Karpas-422 (cell line): ENCODE results near the gene SEMA7A. TPM values are rescaled to one million over a fixed set of nuclear protein-coding genes. Genes with fewer than 3 reads are reported as not detected.

Experiments
- DNase-seq: peaks from one replicate; pipeline ENCODE4 v3.0.0-alpha.2; 2015
- H2AFZ ChIP-seq: fragments of 200-600 bp; sonication (generic); 2 replicates; pipeline ENCODE4 v1.6.1; 2014; ENCODE audit warnings: antibody characterized with exemption, low read length, mixed read lengths
- H3K27ac ChIP-seq: fragments of 200-600 bp; sonication (generic); 2 replicates; pipeline ENCODE4 v1.5.1; 2014; ENCODE audit warnings: mild to moderate bottlenecking, low read length, moderate library complexity
- H3K27me3 ChIP-seq: fragments of 200-600 bp; sonication (generic); 2 replicates; pipeline ENCODE4 v1.6.1; 2014; ENCODE audit warnings: low read length, mixed read lengths
- H3K36me3 ChIP-seq: fragments of 200-600 bp; sonication (generic); 2 replicates; pipeline ENCODE4 v1.6.1; 2014; ENCODE audit warnings: low read length, mixed read lengths; ENCODE audit not compliant: insufficient read depth
- H3K4me1 ChIP-seq: fragments of 200-600 bp; sonication (generic); 2 replicates; pipeline ENCODE4 v1.6.1; 2014; ENCODE audit warnings: mild to moderate bottlenecking, low read length, mixed read lengths
- H3K4me2 ChIP-seq: fragments of 200-600 bp; sonication (generic); 2 replicates; pipeline ENCODE4 v1.6.1; 2014; ENCODE audit warnings: low read length, low read depth, mild to moderate bottlenecking; ENCODE audit not compliant: poor library complexity, severe bottlenecking
- H3K4me3 ChIP-seq: fragments of 200-600 bp; sonication (generic); 2 replicates; pipeline ENCODE4 v1.5.1; 2014; ENCODE audit warnings: mild to moderate bottlenecking, antibody characterized with exemption, low read length, mixed read lengths
- H3K79me2 ChIP-seq: fragments of 200-600 bp; sonication (generic); 2 replicates; pipeline ENCODE4 v1.6.1; 2014; ENCODE audit warnings: mild to moderate bottlenecking, low read length, mixed read lengths
- H3K9ac ChIP-seq: fragments of 200-600 bp; sonication (generic); 2 replicates; pipeline ENCODE4 v1.6.0; 2014; ENCODE audit warnings: low read length
- H3K9me2 ChIP-seq: fragments of 200-600 bp; sonication (generic), shearing (Covaris generic); replicated peaks from 2 replicates; pipeline ENCODE4 v1.6.0; 2014; ENCODE audit warnings: mild to moderate bottlenecking, low read length, moderate library complexity; ENCODE audit not compliant: insufficient read depth
- H3K9me3 ChIP-seq: fragments of 300-700, 200-600 bp; sonication (generic); 2 replicates; pipeline ENCODE4 v1.6.1; 2014; ENCODE audit warnings: low read length, mixed read lengths
- H4K20me1 ChIP-seq: fragments of 200-600 bp; sonication (generic); 2 replicates; pipeline ENCODE4 v1.6.1; 2014; ENCODE audit warnings: mild to moderate bottlenecking, antibody characterized with exemption, low read length, low read depth; ENCODE audit not compliant: insufficient read depth
- total RNA-seq: library from RNA; depleted of rRNA; stranded (reverse); fragments of >200 nt; shearing (Covaris generic); gene quantifications from 2 replicates; pipeline ENCODE4 v1.2.3, GENCODE V29; 2014; ENCODE audit warnings: low replicate concordance

SEMA7A gene
- total RNA-seq, 1 experiment from 2014 or later = 41.6 TPM

- H3K27me3 ChIP-seq = no peaks in the 10 kb centered on the region
- no peaks in the 10 kb centered on the region for H3K9me3 ChIP-seq
- no peak overlapping the region for H3K27ac ChIP-seq
- no peak for DNase-seq
- no peaks in the 10 kb centered on the region for H3K36me3 ChIP-seq
- H3K4me3 ChIP-seq = no peak overlapping the region
- H3K4me1 ChIP-seq = peaks cover 26% of the 10 kb centered on the region
- H2AFZ ChIP-seq = no peak overlapping the region
- no peak overlapping the region for H3K4me2 ChIP-seq
- no peaks in the 10 kb centered on the region for H4K20me1 ChIP-seq
- no peak overlapping the region for H3K9ac ChIP-seq
- H3K9me2 ChIP-seq = no peaks in the 10 kb centered on the region
- H3K79me2 ChIP-seq = no peaks in the 10 kb centered on the region
Measured at GRCh38 chr15:74377831-74378766, 55.7 kb downstream of the SEMA7A start.

DNA sequence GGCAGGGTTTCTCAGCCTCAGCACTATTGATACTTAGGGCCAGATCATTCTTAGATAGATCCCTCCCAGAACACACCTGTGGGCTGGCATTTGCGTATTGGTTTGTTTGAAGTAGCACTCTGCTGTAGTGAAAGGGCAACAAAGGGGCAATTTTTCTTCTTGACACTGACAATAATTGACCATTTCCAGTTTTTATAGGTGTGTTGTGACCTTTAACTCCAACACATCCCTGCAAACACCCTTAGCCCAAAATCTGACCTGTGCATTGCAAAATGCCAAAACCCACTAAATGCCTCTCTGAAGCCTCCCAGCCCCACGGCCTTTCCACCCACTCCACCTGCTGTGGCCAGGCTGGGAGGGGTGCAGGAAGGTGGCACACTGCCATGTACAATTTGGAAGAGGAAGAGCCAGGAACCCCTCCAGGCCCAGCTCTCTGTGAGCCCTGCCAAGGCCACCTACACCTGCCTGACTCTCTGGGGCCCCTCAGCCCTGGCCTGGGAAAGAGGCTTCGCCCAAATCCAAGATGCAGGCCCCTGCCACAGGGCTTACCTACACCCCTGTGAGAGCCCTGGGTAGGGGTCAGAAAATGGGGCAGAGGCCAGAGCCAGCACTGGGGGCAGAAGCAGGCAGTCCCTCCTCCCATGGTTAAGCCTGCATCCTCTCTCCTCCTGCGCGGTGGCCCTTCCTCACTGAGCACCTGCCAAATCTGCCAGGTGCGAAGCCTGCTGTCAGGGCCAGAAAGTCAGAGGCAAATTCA lies 56.8 kb downstream of the SEMA7A start:
- Histone ChIP-seq H3K79me2 (no peaks in the 10 kb centered on the region), H3K27ac (no peak overlapping the region), H3K4me2 (no peak overlapping the region), H3K4me3 (no peak overlapping the region), H3K27me3 (no peaks in the 10 kb centered on the region), H3K9me2 (no peaks in the 10 kb centered on the region), H4K20me1 (no peaks in the 10 kb centered on the region), H3K9ac (no peak overlapping the region), H3K9me3 (no peaks in the 10 kb centered on the region), H3K36me3 (no peaks in the 10 kb centered on the region), H2AFZ (no peak overlapping the region), H3K4me1 (peaks cover 20% of the 10 kb centered on the region)
- no peak for DNase-seq

DNA sequence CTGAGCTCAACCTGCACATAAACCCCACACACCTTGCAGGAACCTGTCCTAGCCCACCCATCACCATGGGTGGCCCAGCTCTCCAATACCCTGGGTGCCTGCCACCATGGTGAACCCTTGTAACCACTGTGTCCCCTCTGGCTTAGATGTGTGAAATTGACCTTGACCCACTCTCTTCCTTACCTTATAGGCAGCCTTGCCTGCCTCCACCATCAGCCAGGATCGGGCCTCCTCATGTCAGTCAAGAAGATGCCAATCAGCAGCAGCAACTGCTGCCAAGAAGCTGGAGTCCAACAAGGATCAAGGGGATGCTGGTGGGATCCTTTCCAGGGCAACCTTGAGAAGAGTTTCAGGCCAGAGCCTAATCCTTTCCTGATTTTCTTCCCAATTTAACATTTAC lies 57.5 kb downstream of the SEMA7A start:
- Histone ChIP-seq H3K36me3 (no peaks in the 10 kb centered on the region), H3K4me3 (no peak overlapping the region), H3K9me2 (no peaks in the 10 kb centered on the region), H3K4me2 (no peak overlapping the region), H2AFZ (no peak overlapping the region), H3K9ac (no peak overlapping the region), H3K27me3 (no peaks in the 10 kb centered on the region), H3K9me3 (no peaks in the 10 kb centered on the region), H3K79me2 (no peaks in the 10 kb centered on the region), H3K27ac (no peak overlapping the region), H3K4me1 (peaks cover 20% of the 10 kb centered on the region), H4K20me1 (no peaks in the 10 kb centered on the region)
- DNase-seq = no peak

- Histone ChIP-seq H3K4me3 (peak overlapping the region; percentile 79; the same call in 1 of the 2 replicates), H4K20me1 (no peaks in the 10 kb centered on the region)
- DNase-seq = peak; percentile 97
Measured at GRCh38 chr15:74375303-74375693, 58.5 kb downstream of the SEMA7A start.

GRCh38 chr15:74374648-74375302 lies 59.0 kb downstream of the SEMA7A start:
- Histone ChIP-seq H3K9me3 (no peaks in the 10 kb centered on the region), H3K27ac (no peak overlapping the region), H3K27me3 (no peaks in the 10 kb centered on the region), H3K9me2 (no peaks in the 10 kb centered on the region), H3K4me2 (peak overlapping the region; percentile 98), H3K36me3 (no peaks in the 10 kb centered on the region), H4K20me1 (no peaks in the 10 kb centered on the region), H3K4me3 (peak overlapping the region; percentile 79), H2AFZ (0 out of 2 replicates have a peak overlapping the region, but pooled peaks have one; percentile 85), H3K4me1 (peaks cover 20% of the 10 kb centered on the region), H3K79me2 (no peaks in the 10 kb centered on the region), H3K9ac (peak overlapping the region; percentile 35)
- no peak for DNase-seq

More at GRCh38 chr15:74375303-74375693, 58.5 kb downstream of the SEMA7A start:
- Histone ChIP-seq H3K79me2 (no peaks in the 10 kb centered on the region), H3K4me1 (peaks cover 20% of the 10 kb centered on the region), H3K4me2 (peak overlapping the region; percentile 98), H3K9me3 (no peaks in the 10 kb centered on the region), H3K36me3 (no peaks in the 10 kb centered on the region), H3K9me2 (no peaks in the 10 kb centered on the region), H3K27ac (no peak overlapping the region), H2AFZ (no peak overlapping the region), H3K27me3 (no peaks in the 10 kb centered on the region), H3K9ac (peak overlapping the region; percentile 35)

DNA sequence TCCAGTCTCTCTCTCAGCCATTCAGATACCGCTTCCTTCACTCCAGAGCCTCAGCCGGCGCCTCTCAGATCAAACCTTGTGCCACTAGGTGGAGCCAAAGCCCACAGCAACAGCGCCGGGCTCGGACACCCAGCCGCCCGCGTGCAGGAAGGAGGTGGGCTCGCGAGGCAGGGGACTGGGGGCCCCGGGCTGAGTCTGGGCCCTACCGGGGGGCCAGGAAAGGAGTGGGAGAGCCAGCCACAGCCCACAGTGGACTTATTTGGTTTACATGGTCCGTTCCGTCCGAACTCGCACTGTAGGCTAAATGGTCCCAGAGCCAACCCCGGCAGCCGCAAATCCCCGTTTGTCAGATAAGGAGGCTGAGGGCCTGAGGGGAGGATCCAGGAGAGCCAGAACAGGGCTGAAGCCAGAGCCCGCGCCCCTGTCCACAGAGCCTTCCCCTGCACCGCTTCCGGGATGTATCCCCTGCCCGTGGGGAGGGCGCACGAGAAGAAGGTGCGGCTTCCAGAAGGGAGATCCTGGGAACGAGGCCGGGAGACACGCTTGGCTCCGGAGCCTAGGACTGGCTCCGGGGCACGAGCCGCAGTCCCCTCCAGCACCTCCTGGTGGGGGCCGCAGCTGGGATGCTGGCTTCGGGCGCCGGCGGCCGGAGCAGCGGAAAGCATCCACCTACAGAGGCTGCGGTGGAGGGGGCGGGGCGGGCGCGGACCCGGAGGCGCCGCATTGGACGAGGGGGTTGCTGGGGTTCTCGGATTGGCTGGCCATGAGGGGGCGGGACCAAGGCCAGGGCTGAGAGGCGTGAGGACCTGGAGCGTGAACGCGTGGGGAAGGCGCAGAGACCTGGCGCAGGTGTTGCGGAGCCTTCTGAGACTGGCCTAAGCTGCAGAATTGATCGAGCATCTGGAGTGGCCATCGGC lies 59.8 kb downstream of the SEMA7A start:
- peak; percentile 98 for DNase-seq
- peak overlapping the region; percentile 98 for H3K4me2 ChIP-seq
- H3K79me2 ChIP-seq = no peaks in the 10 kb centered on the region
- peak overlapping the region; percentile 81 for H3K9ac ChIP-seq
- H2AFZ ChIP-seq = peak overlapping the region; percentile 92
- no peaks in the 10 kb centered on the region for H4K20me1 ChIP-seq
- H3K36me3 ChIP-seq = no peaks in the 10 kb centered on the region
- no peaks in the 10 kb centered on the region for H3K9me2 ChIP-seq
- peak overlapping the region; percentile 76 for H3K27ac ChIP-seq
- H3K9me3 ChIP-seq = no peaks in the 10 kb centered on the region
- H3K4me3 ChIP-seq = peak overlapping the region; percentile 79
- H3K4me1 ChIP-seq = peaks cover 20% of the 10 kb centered on the region
- H3K27me3 ChIP-seq = no peaks in the 10 kb centered on the region

GRCh38 chr15:74373056-74373650 lies 60.6 kb downstream of the SEMA7A start:
- DNase-seq = no peak
- no peaks in the 10 kb centered on the region for H3K79me2 ChIP-seq
- H3K36me3 ChIP-seq = no peaks in the 10 kb centered on the region
- H3K9me2 ChIP-seq = no peaks in the 10 kb centered on the region
- H3K27me3 ChIP-seq = no peaks in the 10 kb centered on the region
- peak overlapping the region; percentile 81; the same call in 1 of the 2 replicates for H3K9ac ChIP-seq
- H3K4me2 ChIP-seq = peak overlapping the region; percentile 98
- peak overlapping the region; percentile 79 for H3K4me3 ChIP-seq
- H2AFZ ChIP-seq = no peak overlapping the region
- H3K4me1 ChIP-seq = peaks cover 20% of the 10 kb centered on the region
- H3K9me3 ChIP-seq = no peaks in the 10 kb centered on the region
- H4K20me1 ChIP-seq = no peaks in the 10 kb centered on the region
- no peak overlapping the region for H3K27ac ChIP-seq
